ENCODE results near the gene SCD.

GRCh38 chr10:100334762-100335161 is 12.3 kb upstream of the SCD start:
- TF ChIP-seq CTCF (IDR thresholded peaks at IDR 0.05) (no peak), POLR2A (IDR thresholded peaks at IDR 0.05) (no peak)

All from thyroid gland (tissue), 4 donors.